Mesangial cell (primary cell): ENCODE data around the gene CFAP157. TPM values are rescaled to one million over a fixed set of nuclear protein-coding genes. Genes with fewer than 3 reads are reported as not detected.

Source experiments
- total RNA-seq: library from RNA; depleted of rRNA; stranded (reverse); fragments of >200 nt; gene quantifications from 2 replicates; pipeline ENCODE4 v1.2.3, GENCODE V29; 2015

CFAP157 gene
- total RNA-seq: not detected in 2 replicates

DNA sequence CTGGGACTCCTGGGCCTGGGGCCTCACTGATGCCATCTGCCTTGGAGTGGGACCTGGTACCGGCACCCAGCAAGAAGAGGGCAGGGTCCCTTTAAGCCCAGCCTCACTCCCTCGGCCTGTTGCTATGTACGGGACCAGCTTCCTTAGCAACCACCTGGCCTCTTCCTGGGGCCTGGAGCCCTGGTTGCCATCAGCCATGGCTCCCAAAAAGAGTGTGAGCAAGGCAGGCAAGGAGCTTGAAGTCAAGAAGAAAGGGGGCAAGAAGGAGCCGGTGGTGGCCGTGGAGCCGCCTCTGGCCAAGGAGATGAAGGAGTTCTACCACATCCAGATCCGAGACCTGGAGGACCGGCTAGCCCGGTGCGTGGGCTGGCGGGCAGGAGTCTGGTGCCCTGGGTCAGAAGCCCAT, at the start of gene CFAP157:
Gene CFAP157 (plus strand): TSS at position 153 of the 406 bp plus-strand sequence. CDS start 44 bp downstream, at position 197.

DNA sequence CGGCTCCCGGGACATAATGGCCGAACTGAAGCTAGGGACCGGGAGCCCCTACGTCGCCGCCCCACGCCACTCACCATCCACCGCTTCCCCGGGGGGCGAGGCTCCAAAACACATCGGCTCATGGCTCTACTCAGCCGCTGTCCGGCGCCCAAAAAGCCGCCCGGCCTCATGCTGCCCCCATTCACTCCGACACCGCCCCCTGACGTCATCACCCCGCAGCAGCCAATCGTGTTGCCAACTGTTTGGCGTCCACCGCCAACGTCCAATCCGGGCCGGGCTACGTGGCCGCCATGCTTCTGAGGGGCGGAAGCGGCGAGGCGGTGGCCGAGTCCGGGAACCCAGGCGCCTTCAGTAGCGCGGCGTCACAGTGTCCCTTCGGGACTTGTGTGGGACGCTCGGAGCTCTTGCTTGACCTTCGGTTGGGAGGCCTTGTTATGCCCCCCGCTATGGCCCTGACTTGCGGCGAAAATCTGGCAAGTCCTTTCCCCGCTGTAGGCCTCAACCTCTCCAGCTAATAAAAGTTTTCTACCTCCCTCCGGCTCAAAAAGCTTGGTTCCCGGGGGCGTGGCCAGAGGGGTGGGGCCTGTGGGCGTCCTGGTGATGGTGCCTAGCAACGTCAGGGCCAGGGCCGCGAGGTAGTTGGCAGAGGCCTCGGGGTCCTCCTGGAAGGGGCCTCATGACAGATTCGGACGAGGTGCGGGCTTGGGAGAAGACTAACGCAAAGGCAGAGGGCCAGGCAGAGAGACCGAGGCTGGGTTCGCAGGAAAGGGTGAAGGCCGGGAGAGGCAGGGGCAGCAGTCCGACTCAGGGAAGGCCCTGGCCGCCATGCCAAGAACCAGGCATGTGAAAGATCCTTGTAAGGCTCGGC, 8.9 kb downstream of the CFAP157 start, which contains the start of the genes PTRH1 and TTC16:
Gene PTRH1 (minus strand): TSS at position 194 of the 868 bp plus-strand sequence. CDS start 24 bp downstream, at position 170.
Gene TTC16 (plus strand): TSS at position 610 of the 868 bp plus-strand sequence. CDS start 67 bp downstream, at position 677.

DNA sequence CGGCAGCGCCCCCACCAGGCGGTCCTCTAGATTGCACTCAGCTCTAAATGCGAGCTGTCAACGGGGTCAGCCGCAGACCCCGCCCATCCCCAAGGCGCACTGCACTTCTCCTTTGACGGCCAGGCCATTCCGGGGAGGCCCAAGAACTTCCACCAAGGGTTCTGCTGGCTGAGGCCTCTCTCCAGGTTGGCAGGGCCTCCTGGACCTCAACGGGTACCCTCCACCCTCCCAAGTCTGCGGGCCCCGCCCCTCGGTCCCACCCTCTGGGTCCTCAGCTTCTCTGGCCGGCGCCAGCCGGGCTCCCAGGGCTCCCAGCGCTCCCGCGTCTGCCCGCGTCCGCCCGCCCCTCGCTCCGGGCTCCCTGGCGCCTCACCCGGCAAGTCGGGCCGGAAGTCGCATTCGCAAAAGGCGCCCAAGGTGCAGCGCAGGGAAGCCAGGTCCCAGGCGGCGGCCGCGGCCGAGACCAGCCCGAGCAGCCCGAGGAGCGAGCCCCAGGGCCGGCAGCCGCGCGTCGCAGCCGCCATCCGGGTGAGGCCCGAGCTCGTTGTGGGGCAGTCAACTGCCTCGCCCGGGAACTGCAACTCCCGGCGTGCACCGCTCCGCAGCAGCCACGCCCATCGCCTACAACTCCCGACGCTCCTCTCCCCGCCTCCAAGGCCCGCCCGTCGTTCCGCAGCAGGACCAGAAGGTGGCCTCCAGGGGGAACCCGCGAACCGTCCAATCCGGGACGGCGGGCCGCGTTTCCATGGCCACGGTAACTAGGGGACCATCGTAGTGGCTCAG, 28.1 kb downstream of the CFAP157 start, which contains the start of gene TOR2A:
Gene TOR2A (minus strand): TSS at position 548 of the 783 bp plus-strand sequence. CDS start 24 bp downstream, at position 524.

Other genes starting within 250 kb of the CFAP157 start
- 7.7 and 14.5 TPM in 2 replicates for gene STXBP1, start 94.7 kb upstream of the CFAP157 start, total RNA-seq
- 44.1 and 56.1 TPM in 2 replicates for gene PTRH1, start 8.7 kb downstream of the CFAP157 start, total RNA-seq
- under 0.01 TPM in 1 of 2 replicates, not detected in the other for gene TTC16, start 9.1 kb downstream of the CFAP157 start, total RNA-seq
- gene TOR2A, start 28.3 kb downstream of the CFAP157 start, total RNA-seq: 20.5 and 22.0 TPM in 2 replicates
- 0.25 TPM in 1 of 2 replicates, not detected in the other for gene SH2D3C, start 71.7 kb downstream of the CFAP157 start, total RNA-seq
- 24.3 and 44.4 TPM in 2 replicates for gene CDK9, start 79.0 kb downstream of the CFAP157 start, total RNA-seq
- gene FPGS, start 95.9 kb downstream of the CFAP157 start, total RNA-seq: 65.0 and 102 TPM in 2 replicates
- 24.2 and 29.0 TPM in 2 replicates for gene ENG, start 147.7 kb downstream of the CFAP157 start, total RNA-seq
- gene AK1, start 170.7 kb downstream of the CFAP157 start, total RNA-seq: 29.5 and 40.1 TPM in 2 replicates
- gene ST6GALNAC6, start 192.6 kb downstream of the CFAP157 start, total RNA-seq: 37.0 and 62.6 TPM in 2 replicates
- 34.1 and 46.1 TPM in 2 replicates for gene ST6GALNAC4, start 210.1 kb downstream of the CFAP157 start, total RNA-seq
- 2.5 and 4.2 TPM in 2 replicates for gene PIP5KL1, start 223.8 kb downstream of the CFAP157 start, total RNA-seq
- 32.8 and 39.1 TPM in 2 replicates for gene DPM2, start 230.9 kb downstream of the CFAP157 start, total RNA-seq